ENCODE data around the gene IL2RA.

GRCh38 chr10:5973069-5973468 lies 89.1 kb downstream of the IL2RA start:
- TF ChIP-seq CTCF (conservative IDR thresholded peaks at IDR 0.05; ENCODE audit: low read length): no peak
- no peak for TF ChIP-seq EZH2phosphoT487 (IDR thresholded peaks at IDR 0.05; ENCODE audit: borderline replicate concordance)
